Adipocyte (in vitro differentiated cells): ENCODE measurements around the gene KRTAP3-1.
"Not testable (repeated sequence)": the region's sequence is repeated elsewhere in the genome, so short reads cannot be mapped to it uniquely, and the experiment has no call there.

Source experiments
- DNase-seq: peaks from one replicate; pipeline ENCODE4 v3.0.0-alpha.2; 2015; ENCODE audit warnings: low read depth
- H3K27me3 ChIP-seq: replicated peaks from 2 replicates; pipeline ENCODE4 v1.7.0; 2013; ENCODE audit warnings: mild to moderate bottlenecking, low read length, moderate library complexity; ENCODE audit not compliant: control insufficient read depth, insufficient read depth
- H3K36me3 ChIP-seq: 2 replicates; pipeline ENCODE4 v1.7.0; 2013; ENCODE audit warnings: low read length, mild to moderate bottlenecking, moderate library complexity; ENCODE audit not compliant: control insufficient read depth, insufficient read depth, severe bottlenecking
- H3K4me1 ChIP-seq: 2 replicates; pipeline ENCODE4 v1.7.0; 2013; ENCODE audit warnings: mild to moderate bottlenecking, low read length, moderate library complexity; ENCODE audit not compliant: control insufficient read depth, insufficient read depth
- H3K4me3 ChIP-seq: 2 replicates; pipeline ENCODE4 v1.7.0; 2013; ENCODE audit warnings: mild to moderate bottlenecking, low read length, moderate library complexity
- H3K9ac ChIP-seq: 2 replicates; pipeline ENCODE4 v1.7.0; 2013; ENCODE audit warnings: mild to moderate bottlenecking, low read length, moderate library complexity
- H3K9me3 ChIP-seq: 2 replicates; pipeline ENCODE4 v1.7.0; 2013; ENCODE audit warnings: mild to moderate bottlenecking, low read length, moderate library complexity; ENCODE audit not compliant: control insufficient read depth

KRTAP3-1 gene

GRCh38 chr17:41008811-41009210, at the start of gene KRTAP3-1:
TSS of gene KRTAP3-1 (minus strand) at chr17:41009128. CDS start at chr17:41009074, 54 bp downstream.
- DNase-seq = no peak
- Histone ChIP-seq H3K9ac (no peak within 1 kb of the TSS), H3K9me3 (no peaks in the 10 kb centered on the region), H3K4me1 (peaks cover 8% of the 10 kb centered on the region), H3K36me3 (no peaks in the 10 kb centered on the region), H3K27me3 (no peaks in the 10 kb centered on the region), H3K4me3 (no peak within 1 kb of the TSS)

GRCh38 chr17:41057547-41057946, 48.6 kb upstream of the KRTAP3-1 start:
- Histone ChIP-seq H3K36me3 (no peaks in the 10 kb centered on the region), H3K9me3 (peaks cover 6% of the 10 kb centered on the region), H3K27me3 (no peaks in the 10 kb centered on the region), H3K4me3 (no peak overlapping the region), H3K4me1 (peaks cover 42% of the 10 kb centered on the region), H3K9ac (no peak overlapping the region)
- no peak for DNase-seq

GRCh38 chr17:41055130-41055529, 46.2 kb upstream of the KRTAP3-1 start, which contains the start of gene KRTAP2-2:
TSS of gene KRTAP2-2 (minus strand) at chr17:41055230. CDS start at chr17:41055211, 19 bp downstream.
- H3K4me3 ChIP-seq, H3K9me3 ChIP-seq, H3K9ac ChIP-seq, H3K36me3 ChIP-seq, DNase-seq, H3K27me3 ChIP-seq: not testable (repeated sequence)
- H3K4me1 ChIP-seq = peaks cover 20% of the 10 kb centered on the region

- not testable (repeated sequence) for H3K27me3 ChIP-seq, H3K36me3 ChIP-seq, H3K9ac ChIP-seq, H3K9me3 ChIP-seq, DNase-seq, H3K4me3 ChIP-seq
- peaks cover 16% of the 10 kb centered on the region for H3K4me1 ChIP-seq
Measured at GRCh38 chr17:41054556-41054955, 45.6 kb upstream of the KRTAP3-1 start.

DNA sequence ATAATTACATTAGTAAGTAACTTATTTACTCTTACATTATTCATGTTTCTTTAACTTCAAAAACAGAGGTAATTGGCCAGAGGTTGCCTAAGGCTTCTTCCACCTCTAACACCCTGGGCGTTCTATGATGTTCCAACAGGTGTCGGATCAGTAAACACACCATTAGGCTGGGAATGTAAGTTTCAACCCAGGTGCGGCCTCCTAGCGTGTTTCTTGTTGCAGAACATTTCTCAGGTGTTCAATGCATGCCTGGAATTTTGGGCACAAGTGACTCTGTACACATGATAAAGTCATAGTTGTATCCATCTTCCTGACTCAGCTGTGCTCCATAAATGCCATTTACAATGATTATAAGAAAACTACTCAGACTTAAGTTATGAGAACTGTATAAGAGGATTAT, 45.1 kb upstream of the KRTAP3-1 start:
- Histone ChIP-seq H3K9ac (no peak overlapping the region), H3K4me1 (peaks cover 13% of the 10 kb centered on the region), H3K9me3 (peaks cover 6% of the 10 kb centered on the region), H3K36me3 (no peaks in the 10 kb centered on the region), H3K4me3 (no peak overlapping the region), H3K27me3 (no peaks in the 10 kb centered on the region)
- DNase-seq = no peak

- DNase-seq = no peak
Measured at GRCh38 chr17:41052566-41052965, 43.6 kb upstream of the KRTAP3-1 start.

DNA sequence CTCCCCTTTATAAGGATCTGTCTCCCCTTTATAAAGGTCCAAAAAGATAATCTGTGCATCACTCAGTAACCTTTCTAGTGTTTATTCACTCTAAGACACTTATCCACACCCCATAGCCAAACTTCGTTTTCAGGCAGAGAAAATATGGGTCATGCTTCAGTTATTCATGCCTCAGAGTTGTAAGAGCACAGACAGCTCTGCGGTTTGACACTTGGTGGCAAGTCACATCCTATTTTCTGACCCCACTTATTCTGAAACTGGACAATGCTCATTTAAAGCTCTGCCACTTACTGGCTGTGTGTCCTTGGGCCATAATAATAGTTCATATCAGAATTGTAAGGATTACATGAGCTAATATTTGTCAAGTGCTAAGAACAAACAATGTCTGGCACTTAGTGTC, 40.2 kb upstream of the KRTAP3-1 start:
- DNase-seq = peak; percentile 68
- Histone ChIP-seq H3K4me1 (peaks cover 17% of the 10 kb centered on the region), H3K36me3 (no peaks in the 10 kb centered on the region), H3K9ac (peak overlapping the region; percentile 2), H3K9me3 (peaks cover 6% of the 10 kb centered on the region), H3K27me3 (no peaks in the 10 kb centered on the region), H3K4me3 (no peak overlapping the region)

More at GRCh38 chr17:41052566-41052965, 43.6 kb upstream of the KRTAP3-1 start:
- Histone ChIP-seq H3K4me3 (no peak overlapping the region), H3K4me1 (peaks cover 17% of the 10 kb centered on the region), H3K36me3 (no peaks in the 10 kb centered on the region), H3K27me3 (no peaks in the 10 kb centered on the region), H3K9me3 (peaks cover 6% of the 10 kb centered on the region), H3K9ac (no peak overlapping the region)

- H3K4me1 ChIP-seq = peaks cover 17% of the 10 kb centered on the region
- no peaks in the 10 kb centered on the region for H3K36me3 ChIP-seq
- no peak overlapping the region for H3K4me3 ChIP-seq
- H3K9ac ChIP-seq = peak overlapping the region; percentile 2
- peaks cover 4% of the 10 kb centered on the region for H3K9me3 ChIP-seq
- H3K27me3 ChIP-seq = no peaks in the 10 kb centered on the region
- peak; percentile 77 for DNase-seq
Measured at GRCh38 chr17:41048441-41048840, 39.5 kb upstream of the KRTAP3-1 start.

DNA sequence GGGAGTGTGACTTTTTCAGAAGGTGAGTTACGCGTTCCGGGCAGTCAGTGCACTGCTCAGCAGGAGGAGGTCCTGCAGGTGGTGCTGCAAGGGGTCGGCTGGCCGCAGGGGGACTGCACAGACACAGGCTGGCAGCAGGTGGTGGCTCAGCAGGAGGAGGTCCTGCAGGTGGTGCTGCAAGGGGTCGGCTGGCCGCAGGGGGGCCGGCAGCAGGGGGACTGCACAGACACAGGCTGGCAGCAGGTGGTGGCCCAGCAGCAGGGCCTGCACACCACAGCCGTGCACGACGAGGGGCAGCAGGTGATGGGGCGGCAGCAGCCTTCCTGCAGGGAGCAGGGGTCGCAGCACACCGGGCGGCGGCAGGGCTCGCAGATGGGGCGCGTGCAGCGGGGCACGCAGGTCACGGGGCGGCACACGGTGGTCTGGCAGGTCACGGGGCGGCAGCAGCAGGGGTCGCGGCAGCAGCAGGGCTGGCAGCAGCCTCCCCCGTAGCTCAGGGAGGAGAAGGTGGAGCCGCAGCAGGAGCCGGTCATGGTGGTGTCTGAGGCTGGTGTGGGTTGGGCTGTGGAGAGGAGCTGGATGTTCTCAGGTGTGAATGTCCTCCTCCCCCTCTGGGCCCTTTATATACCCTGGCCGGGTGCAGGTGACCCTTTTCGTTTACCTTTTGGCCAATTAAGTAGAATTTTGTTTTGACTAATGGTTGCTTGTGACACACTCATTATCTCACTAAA, 38.0 kb upstream of the KRTAP3-1 start, which contains the start of gene KRTAP2-1:
Gene KRTAP2-1 (minus strand): TSS at position 582 of the 731 bp plus-strand sequence. CDS start 49 bp downstream, at position 533.
- not testable (repeated sequence) for DNase-seq, H3K36me3 ChIP-seq, H3K9ac ChIP-seq, H3K9me3 ChIP-seq, H3K27me3 ChIP-seq, H3K4me3 ChIP-seq
- peaks cover 12% of the 10 kb centered on the region for H3K4me1 ChIP-seq

DNA sequence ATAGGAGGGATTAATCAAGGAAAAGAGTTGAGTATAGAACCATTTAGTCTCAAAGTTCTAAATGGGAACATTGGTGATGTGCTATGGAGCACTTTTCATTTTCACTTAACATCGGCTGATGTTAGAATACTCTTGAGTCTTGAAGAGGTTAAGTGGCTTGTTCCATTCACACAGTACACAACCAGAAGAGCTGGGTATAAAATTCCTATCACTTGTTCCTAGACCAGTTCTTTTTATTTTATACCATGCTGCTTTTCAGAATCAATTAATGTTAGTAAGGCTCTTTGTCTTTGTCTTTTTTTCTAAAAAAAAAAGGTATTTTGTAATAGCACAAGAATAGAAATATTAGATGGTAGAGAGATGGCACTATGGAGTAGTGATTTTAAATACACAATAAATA, 34.0 kb upstream of the KRTAP3-1 start:
- no peak overlapping the region for H3K9ac ChIP-seq
- H3K4me3 ChIP-seq = no peak overlapping the region
- no peaks in the 10 kb centered on the region for H3K4me1 ChIP-seq
- peaks cover 2% of the 10 kb centered on the region for H3K9me3 ChIP-seq
- no peak for DNase-seq
- H3K36me3 ChIP-seq = no peaks in the 10 kb centered on the region
- no peaks in the 10 kb centered on the region for H3K27me3 ChIP-seq

DNA sequence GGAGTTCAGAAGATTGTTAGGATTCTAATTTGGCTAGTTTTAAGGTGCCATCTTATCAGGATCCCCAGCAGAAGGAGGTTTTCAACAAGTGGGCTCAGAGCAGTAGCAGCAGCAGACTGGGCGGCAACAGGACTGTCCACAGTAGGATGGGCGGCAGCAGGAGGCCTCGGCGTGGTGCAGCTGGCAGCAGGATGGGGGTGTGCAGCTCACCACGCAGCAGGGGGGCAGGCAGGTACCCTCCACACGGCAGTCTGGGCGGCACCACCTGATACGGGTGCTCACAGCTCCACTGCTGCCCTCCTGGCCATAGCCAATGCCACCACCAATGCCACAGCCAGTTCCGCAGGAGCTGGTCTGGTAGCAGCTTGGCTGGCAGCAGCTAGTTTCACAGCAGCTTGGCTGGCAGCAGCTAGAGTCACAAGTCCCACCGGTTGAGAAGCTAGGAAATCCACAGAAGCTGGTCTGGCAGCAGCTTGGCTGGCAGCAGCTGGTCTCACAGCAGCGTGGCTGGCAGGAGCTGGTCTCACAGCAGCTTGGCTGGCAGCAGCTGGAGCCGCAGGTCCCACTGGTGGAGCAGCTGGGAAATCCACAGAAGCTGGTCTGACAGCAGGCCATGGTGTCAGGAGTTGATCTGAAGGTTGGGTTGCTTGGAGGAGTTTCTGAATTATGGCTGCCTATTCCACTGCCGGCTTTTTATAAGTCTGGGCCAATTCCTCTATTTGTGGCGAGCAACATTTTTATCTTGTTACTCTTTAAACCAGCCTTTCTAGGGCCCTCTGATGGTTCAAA, 32.0 kb upstream of the KRTAP3-1 start, which contains the start of gene KRTAP1-1:
Gene KRTAP1-1 (minus strand): TSS at position 668 of the 789 bp plus-strand sequence. CDS start 53 bp downstream, at position 615.
- not testable (repeated sequence) for DNase-seq, H3K9ac ChIP-seq, H3K36me3 ChIP-seq, H3K9me3 ChIP-seq, H3K4me1 ChIP-seq, H3K27me3 ChIP-seq, H3K4me3 ChIP-seq
